Liver (tissue), 9 donors: Measurements from ENCODE around the gene HS6ST3. TPM values are rescaled to one million over a fixed set of nuclear protein-coding genes. Genes with fewer than 3 reads are reported as not detected.

ENCODE experiments used
- DNase-seq: peaks from one replicate; pipeline ENCODE4 v3.0.0-alpha.2; 2017; ENCODE audit warnings: low spot score
- H3K27ac ChIP-seq, 2 donors: one replicate each; pipeline ENCODE4 v1.7.0; 2013; ENCODE audit warnings: inconsistent platforms in 2 of 2, low read length in 2 of 2, control low read depth in 1 of 2, low read depth in 1 of 2, mild to moderate bottlenecking in 1 of 2
- H3K27me3 ChIP-seq, 4 donors: one replicate each; pipeline versions ENCODE4 v1.6.1 to v1.7.0; 2013; ENCODE audit warnings: low read length in 3 of 4, inconsistent platforms in 1 of 4, mild to moderate bottlenecking in 1 of 4, moderate library complexity in 1 of 4; ENCODE audit not compliant: control insufficient read depth in 4 of 4, insufficient read depth in 4 of 4
- H3K36me3 ChIP-seq, 4 donors: one replicate each; pipeline versions ENCODE4 v1.6.1 to v1.7.0; 2013; ENCODE audit warnings: low read length in 3 of 4, mild to moderate bottlenecking in 3 of 4, low read depth in 1 of 4, moderate library complexity in 1 of 4; ENCODE audit not compliant: control insufficient read depth in 4 of 4, insufficient read depth in 3 of 4
- H3K4me1 ChIP-seq, 4 donors: one replicate each; pipeline versions ENCODE4 v1.6.1 to v1.7.0; 2013; ENCODE audit warnings: low read length in 3 of 4, mild to moderate bottlenecking in 3 of 4, moderate library complexity in 1 of 4; ENCODE audit not compliant: control insufficient read depth in 4 of 4, insufficient read depth in 4 of 4
- H3K4me3 ChIP-seq, 3 donors: one replicate each; pipeline versions ENCODE4 v1.6.1 to v1.7.0; 2013; ENCODE audit warnings: low read length in 3 of 3, control low read depth in 1 of 3, low read depth in 1 of 3, mild to moderate bottlenecking in 1 of 3
- H3K9ac ChIP-seq, 2 donors: one replicate each; pipeline ENCODE4 v1.7.0; 2013; ENCODE audit warnings: low read length in 2 of 2, mild to moderate bottlenecking in 2 of 2, moderate library complexity in 2 of 2, control low read depth in 1 of 2, low read depth in 1 of 2
- H3K9me3 ChIP-seq, 4 donors: one replicate each; pipeline versions ENCODE4 v1.6.1 to v1.7.0; 2013; ENCODE audit warnings: low read length in 3 of 4; ENCODE audit not compliant: control insufficient read depth in 4 of 4
- ATF3 ChIP-seq: IDR thresholded peaks from 2 replicates; pipeline ENCODE4 v1.6.1; 2016; ENCODE audit warnings: antibody characterized with exemption
- EGR1 ChIP-seq, 2 donors: IDR thresholded peaks; 2 replicates each; pipeline ENCODE4 v1.6.1; 2016 to 2018; ENCODE audit warnings: antibody characterized with exemption in 2 of 2, low read depth in 2 of 2
- FOXA1 ChIP-seq: IDR thresholded peaks from 2 replicates; pipeline ENCODE4 v1.6.1; 2016; ENCODE audit warnings: antibody characterized with exemption
- FOXA2 ChIP-seq: IDR thresholded peaks from 2 replicates; pipeline ENCODE4 v1.6.1; 2016; ENCODE audit warnings: antibody characterized with exemption
- GABPA ChIP-seq, 2 donors: IDR thresholded peaks in 1 of 2; conservative IDR thresholded peaks in 1 of 2; 2 replicates each; pipeline ENCODE4 v1.6.1; 2016; ENCODE audit warnings: antibody characterized with exemption in 2 of 2, mild to moderate bottlenecking in 1 of 2, moderate library complexity in 1 of 2
- HNF4A ChIP-seq, 2 donors: conservative IDR thresholded peaks; 2 replicates each; pipeline ENCODE4 v1.6.1; 2016; ENCODE audit warnings: antibody characterized with exemption in 2 of 2, mild to moderate bottlenecking in 2 of 2
- HNF4G ChIP-seq: IDR thresholded peaks from 2 replicates; pipeline ENCODE4 v1.6.1; 2016; ENCODE audit warnings: antibody characterized with exemption
- JUND ChIP-seq, 2 donors: IDR thresholded peaks; 2 replicates each; pipeline ENCODE4 v1.6.1; 2016; ENCODE audit warnings: antibody characterized with exemption in 2 of 2
- MAX ChIP-seq: IDR thresholded peaks from 2 replicates; pipeline ENCODE4 v1.6.1; 2016; ENCODE audit warnings: antibody characterized with exemption
- NR2F2 ChIP-seq: IDR thresholded peaks from 2 replicates; pipeline ENCODE4 v1.6.1; 2016; ENCODE audit warnings: antibody characterized with exemption
- RAD21 ChIP-seq, 2 donors: IDR thresholded peaks; 2 replicates each; pipeline ENCODE4 v1.6.1; 2016; ENCODE audit warnings: antibody characterized with exemption in 2 of 2, mild to moderate bottlenecking in 2 of 2
- REST ChIP-seq: IDR thresholded peaks from 2 replicates; pipeline ENCODE4 v1.6.1; 2016; ENCODE audit warnings: antibody characterized with exemption, mild to moderate bottlenecking
- RXRA ChIP-seq, 2 donors: IDR thresholded peaks; 2 replicates each; pipeline ENCODE4 v1.6.1; 2017 to 2018; ENCODE audit warnings: antibody characterized with exemption in 2 of 2, mild to moderate bottlenecking in 1 of 2
- SP1 ChIP-seq: IDR thresholded peaks from 2 replicates; pipeline ENCODE4 v1.6.1; 2018; ENCODE audit warnings: antibody characterized with exemption, mild to moderate bottlenecking
- TAF1 ChIP-seq: conservative IDR thresholded peaks from 2 replicates; pipeline ENCODE4 v1.6.1; 2016; ENCODE audit warnings: antibody characterized with exemption, mild to moderate bottlenecking
- YY1 ChIP-seq: IDR thresholded peaks from 2 replicates; pipeline ENCODE4 v1.6.1; 2016; ENCODE audit warnings: antibody characterized with exemption, mild to moderate bottlenecking
- ZBTB33 ChIP-seq: IDR thresholded peaks from 2 replicates; pipeline ENCODE4 v1.6.1; 2016; ENCODE audit warnings: antibody characterized with exemption
- WGBS: extraction: QIAGEN DNeasy Blood & Tissue Kit; methylation state at CpG from one replicate; pipeline ENCODE4 v1.1.7; 2013; 5-methylcytosine and 5-hydroxymethylcytosine counted together
- polyA plus RNA-seq, 2 donors: library from polyadenylated mRNA; stranded (reverse) in 1 of 2; unstranded in 1 of 2; fragments of 200-250 nt in 1 of 2; fragments of >200 nt in 1 of 2; fragmentation: Nextera tagmentation in 1 of 2; extraction: Ambion mirVana in 1 of 2; gene quantifications; one replicate each; pipeline versions ENCODE4 v1.2.1 to v1.2.3, GENCODE V29; 2013 to 2015
- total RNA-seq, 2 donors: library from RNA; depleted of rRNA; stranded (reverse); fragments of >200 nt; gene quantifications; one replicate each; pipeline ENCODE4 v1.2.3, GENCODE V29; 2014
- donor health status: healthy.
- donor health status: healthy.
- donor health status: healthy.
- donor health status: healthy.
- donor health status: healthy.

HS6ST3 gene
- total and polyA plus RNA-seq, 4 donors, result under 0.01 TPM; not detected in 3

GRCh38 chr13:96203471-96203870, 113.6 kb downstream of the HS6ST3 start (continued):
- TF ChIP-seq MAX, result no peak
- TF ChIP-seq ATF3, result no peak
- no peak for TF ChIP-seq HNF4A (conservative IDR thresholded peaks at IDR 0.05)
- TF ChIP-seq ZBTB33, result no peak
- TF ChIP-seq RXRA (IDR thresholded peaks at IDR 0.05), result no peak
- no peak for TF ChIP-seq FOXA1
- TF ChIP-seq HNF4G, result no peak

- WGBS, result 59% methylated on average over 11 of the region's 11 CpGs
- no peaks in the 10 kb centered on the region for H3K4me1 ChIP-seq
These were observed 125.0 kb downstream of the HS6ST3 start for GRCh38 chr13:96214824-96215445.

GRCh38 chr13:96216543-96216942, 126.6 kb downstream of the HS6ST3 start:
- TF ChIP-seq EGR1 (IDR thresholded peaks at IDR 0.05; ENCODE audit: low read depth in 2 of 2) (no peak), MAX (no peak), RAD21 (IDR thresholded peaks at IDR 0.05) (no peak), RXRA (IDR thresholded peaks at IDR 0.05) (no peak), NR2F2 (no peak), TAF1 (no peak), REST (no peak), FOXA2 (no peak), JUND (IDR thresholded peaks at IDR 0.05) (no peak), HNF4A (conservative IDR thresholded peaks at IDR 0.05) (no peak), YY1 (no peak), ATF3 (no peak), HNF4G (no peak)
- Histone ChIP-seq H3K4me3 (no peak overlapping the region), H3K27me3 (no peaks in the 10 kb centered on the region), H3K9me3 (no peaks in the 10 kb centered on the region), H3K4me1 (no peaks in the 10 kb centered on the region), H3K9ac (no peak overlapping the region), H3K36me3 (no peaks in the 10 kb centered on the region), H3K27ac (no peak overlapping the region)
- 82% methylated on average over 6 of the region's 6 CpGs for WGBS
- DNase-seq, result no peak

More at GRCh38 chr13:96214824-96215445, 125.0 kb downstream of the HS6ST3 start:
- TF ChIP-seq SP1 (no peak), GABPA (IDR thresholded peaks at IDR 0.05 in 1 of 2, conservative IDR thresholded peaks at IDR 0.05 in 1 of 2) (no peak), ZBTB33 (no peak), FOXA1 (no peak)
- H3K9ac ChIP-seq, result no peak overlapping the region
- H3K9me3 ChIP-seq, result no peaks in the 10 kb centered on the region
- no peak overlapping the region for H3K27ac ChIP-seq
- H3K4me3 ChIP-seq, result no peak overlapping the region
- no peak for DNase-seq
- H3K36me3 ChIP-seq, result no peaks in the 10 kb centered on the region
- no peaks in the 10 kb centered on the region for H3K27me3 ChIP-seq
